Erythroblast (primary cell): ENCODE results near the gene SSBP4.
A peak's percentile ranks its signal among the peaks of the same experiment; 100 is the strongest.

Experiments
- DNase-seq, 2 experiments: peaks; one replicate each; lab custom pipeline; 2025; lab: John Stamatoyannopoulos, UW
- GATA1 ChIP-seq: IDR thresholded peaks from 2 replicates; pipeline ENCODE4 v1.6.1; 2011; ENCODE audit warnings: low read depth, mild to moderate bottlenecking, control low read depth, low read length, moderate library complexity
- POLR2A ChIP-seq: IDR thresholded peaks from 2 replicates; pipeline ENCODE4 v1.6.1; 2011; ENCODE audit warnings: mild to moderate bottlenecking, low read length

Gene SSBP4

DNA sequence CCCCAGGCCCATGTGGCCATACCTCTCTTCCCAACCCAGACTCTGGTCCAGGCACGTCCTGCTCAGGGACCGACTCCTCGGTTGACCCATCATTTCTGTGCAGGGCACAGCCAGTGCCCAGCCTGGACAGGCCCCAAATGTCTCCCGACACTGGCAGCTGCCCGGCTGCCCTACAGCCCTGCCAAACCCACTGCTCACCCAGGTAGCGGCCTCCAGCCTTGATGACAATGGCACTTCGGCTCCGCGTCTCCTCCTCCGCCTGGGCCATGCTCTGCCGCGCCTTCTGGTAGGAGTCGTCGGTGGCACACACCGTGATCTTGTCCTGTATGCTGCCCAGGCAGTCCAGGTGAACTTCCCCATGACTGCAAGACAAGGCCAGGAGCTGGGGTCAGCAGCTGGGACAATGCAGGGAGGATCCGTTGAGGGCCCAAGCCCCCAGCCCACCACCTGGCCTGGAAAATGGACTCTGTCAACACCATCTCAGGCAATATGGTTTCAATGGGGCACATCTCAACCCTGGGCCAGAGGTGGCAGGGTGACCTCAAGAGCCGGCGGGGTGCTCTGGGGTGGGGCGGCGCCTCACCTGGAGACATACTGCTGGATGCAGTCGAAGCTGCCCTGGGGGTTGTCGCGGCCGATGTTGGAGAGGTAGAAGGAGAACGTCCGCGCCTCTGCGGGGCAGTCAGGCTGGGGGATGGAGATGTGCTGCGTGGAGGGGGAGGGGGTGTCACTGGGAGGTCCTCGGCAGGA, 46.2 kb downstream of the SSBP4 start:
- TF ChIP-seq POLR2A (no peak), GATA1 (no peak)
- DNase-seq: no peak

DNA sequence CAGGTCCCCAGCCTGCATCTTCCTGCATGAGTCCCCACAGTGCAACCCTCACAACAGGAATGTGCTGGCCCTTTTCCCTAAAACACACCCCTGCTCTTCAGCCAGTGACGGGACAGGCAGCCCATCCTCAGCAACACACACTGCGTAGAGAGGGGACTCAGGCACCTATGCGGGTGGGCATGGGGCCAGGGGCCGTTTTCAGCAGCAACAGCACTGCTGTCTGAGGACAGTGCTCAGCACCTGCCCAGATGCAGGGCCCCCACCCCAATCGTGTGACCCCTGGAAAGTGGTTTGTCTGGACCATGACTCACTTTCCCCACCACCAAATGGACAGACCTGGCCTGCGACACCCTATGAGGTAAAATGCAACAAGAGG, 46.8 kb downstream of the SSBP4 start:
- TF ChIP-seq GATA1 (no peak), POLR2A (no peak)

GRCh38 chr19:18466354-18466753, 47.2 kb downstream of the SSBP4 start:
- DNase-seq: no peak
- TF ChIP-seq GATA1 (no peak), POLR2A (no peak)

More for the DNA sequence above, 46.8 kb downstream of the SSBP4 start:
- no peak for DNase-seq

DNA sequence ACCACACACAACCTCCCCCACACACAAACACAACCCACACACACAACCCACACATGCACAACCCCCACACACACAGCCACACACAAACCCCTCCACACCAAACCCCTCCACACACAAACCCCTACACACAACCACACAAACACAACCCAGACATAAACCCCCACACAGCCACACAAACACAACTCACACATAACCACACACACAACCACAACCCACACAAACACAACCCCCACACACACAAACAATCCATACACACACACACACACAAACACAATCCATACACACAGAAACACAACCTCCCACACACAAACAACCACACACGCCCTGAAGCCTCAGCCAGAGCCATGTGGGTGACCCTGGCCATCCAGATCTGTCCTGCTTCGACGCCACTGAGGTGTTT, 48.8 kb downstream of the SSBP4 start:
- no peak for TF ChIP-seq GATA1
- no peak for TF ChIP-seq POLR2A
- DNase-seq: no peak

GRCh38 chr19:18468517-18468916, 49.3 kb downstream of the SSBP4 start:
- TF ChIP-seq POLR2A (no peak), GATA1 (no peak)
- no peak for DNase-seq

GRCh38 chr19:18469069-18469846, 50.1 kb downstream of the SSBP4 start:
- DNase-seq: peak; percentile 79 to 89
- TF ChIP-seq GATA1: no peak
- TF ChIP-seq POLR2A: no peak

DNA sequence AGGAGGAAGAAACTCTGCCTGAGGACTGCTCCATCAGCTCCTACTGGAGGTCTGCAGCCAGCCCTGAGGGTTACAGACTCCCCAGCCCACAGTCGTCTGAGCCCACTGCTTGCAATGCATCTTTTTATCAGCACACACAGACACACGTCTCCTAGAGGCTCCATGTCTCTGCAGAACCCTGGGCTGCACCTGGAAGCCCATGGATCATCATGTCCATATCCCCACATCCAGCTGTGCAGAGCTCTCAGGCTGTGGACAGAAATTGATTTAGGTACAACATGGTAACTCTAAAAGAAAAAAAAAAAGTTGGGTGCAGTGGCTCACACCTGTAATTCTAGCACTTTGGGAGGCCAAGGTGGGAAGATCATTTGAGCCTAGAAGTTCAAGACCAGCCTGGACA, 51.6 kb downstream of the SSBP4 start:
- no peak for DNase-seq
- TF ChIP-seq POLR2A (no peak), GATA1 (no peak)

- TF ChIP-seq POLR2A: no peak
- no peak for TF ChIP-seq GATA1
- DNase-seq: no peak
Observed at GRCh38 chr19:18473003-18473705, 54.0 kb downstream of the SSBP4 start.

- TF ChIP-seq POLR2A (no peak), GATA1 (no peak)
- DNase-seq: no peak
Observed at GRCh38 chr19:18473706-18474087, 54.5 kb downstream of the SSBP4 start.

DNA sequence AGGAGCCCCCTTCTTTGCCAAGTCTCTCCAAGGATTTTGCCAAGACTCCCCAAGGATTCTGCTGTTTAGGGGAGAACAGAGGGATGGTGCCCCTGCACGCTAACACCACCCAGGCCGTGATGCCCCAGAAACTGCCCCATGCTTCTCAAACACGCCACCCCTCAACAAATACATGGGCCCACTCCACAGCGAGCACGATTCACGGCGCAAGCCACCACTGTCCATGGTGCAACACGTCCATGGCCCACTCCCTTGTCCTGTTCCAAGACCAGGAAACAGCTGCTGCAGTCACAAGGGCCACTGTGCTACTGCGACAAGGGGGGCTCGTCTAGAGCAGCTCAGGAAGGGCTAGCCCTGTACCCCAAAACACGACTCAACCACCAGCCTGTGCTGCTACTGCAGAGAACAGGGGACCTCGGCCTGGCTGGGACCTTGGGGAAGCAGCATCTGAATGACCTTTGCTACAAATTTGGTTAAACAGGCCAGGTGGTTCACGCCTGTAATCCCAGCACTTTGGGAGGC, 55.2 kb downstream of the SSBP4 start:
- TF ChIP-seq POLR2A: no peak
- no peak for TF ChIP-seq GATA1
- no peak for DNase-seq

DNA sequence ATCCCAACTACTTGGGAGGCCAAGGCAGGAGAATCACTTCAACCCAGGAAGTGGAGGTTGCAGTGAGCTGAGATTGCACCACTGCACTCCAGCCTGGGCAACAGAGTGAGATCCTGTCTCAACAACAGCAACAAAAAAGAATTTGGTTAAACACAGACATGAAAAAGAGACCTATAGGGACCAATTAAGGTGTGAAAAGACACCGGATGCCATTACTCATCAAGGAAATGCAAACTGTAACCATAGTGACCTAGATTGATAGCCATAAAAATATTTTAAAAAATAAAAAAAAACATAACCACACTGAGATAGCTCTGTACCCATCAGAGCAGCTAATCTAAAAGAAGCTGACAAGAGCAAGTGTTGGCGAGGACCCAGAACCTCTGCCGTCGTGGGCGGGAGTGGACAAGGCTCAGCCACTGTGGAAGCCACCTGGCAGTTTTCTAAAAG, 55.8 kb downstream of the SSBP4 start:
- no peak for TF ChIP-seq POLR2A
- no peak for TF ChIP-seq GATA1

DNA sequence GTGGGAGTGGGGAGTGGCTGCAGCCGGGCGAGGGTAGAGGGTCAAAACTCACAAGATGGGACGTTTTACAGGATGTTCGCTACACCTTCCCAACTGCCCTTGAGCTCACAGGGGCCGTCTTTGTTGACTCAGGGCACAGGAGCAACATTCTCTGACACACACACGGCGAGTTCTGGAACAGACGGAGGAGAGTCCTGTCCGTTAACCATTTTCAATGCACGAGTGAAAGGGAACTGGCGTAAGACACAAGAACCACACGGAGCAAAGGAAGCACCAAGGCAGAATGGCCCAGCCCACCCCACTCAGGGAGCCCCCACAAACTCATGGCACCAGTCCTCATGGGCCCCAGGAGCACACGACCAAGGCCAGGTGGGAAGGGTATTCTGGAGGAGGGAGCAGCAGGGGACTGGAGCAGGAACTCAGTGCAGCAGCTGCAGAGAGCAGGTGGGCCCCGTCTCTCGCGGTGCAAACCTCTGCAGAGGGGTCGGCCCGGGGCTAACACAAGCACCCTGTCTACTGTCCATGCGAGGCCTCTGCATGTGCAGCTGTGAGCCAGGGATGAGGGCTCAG, 56.6 kb downstream of the SSBP4 start:
- DNase-seq: no peak
- no peak for TF ChIP-seq POLR2A
- no peak for TF ChIP-seq GATA1

More for the DNA sequence above, 55.8 kb downstream of the SSBP4 start:
- no peak for DNase-seq

GRCh38 chr19:18476507-18477041, 57.4 kb downstream of the SSBP4 start:
- TF ChIP-seq POLR2A (no peak), GATA1 (no peak)
- DNase-seq: no peak
